ENCODE results near the gene FAM240B. TPM values are rescaled to one million over a fixed set of nuclear protein-coding genes. Genes with fewer than 3 reads are reported as not detected.

FAM240B gene
- total RNA-seq (2021; fragmentation: NEBNext Ultra II Directional; extraction: Animal tissue kit (Norgen Biotek cat#: 25700)) = not detected
- long read RNA-seq = 0 reads

GRCh38 chr9:38720083-38720745 lies at the start of gene FAM240B:
Gene FAM240B (minus strand): TSS chr9:38720133. CDS start chr9:38703999, 16,134 bp downstream.
- no peaks in the 10 kb centered on the region for H3K9me3 Mint-ChIP-seq
- no peaks in the 10 kb centered on the region for H3K4me1 Mint-ChIP-seq (ENCODE audit: low read depth)
- no peaks in the 10 kb centered on the region for H3K36me3 Mint-ChIP-seq (ENCODE audit: low read depth)
- H3K27me3 Mint-ChIP-seq (ENCODE audit: insufficient read depth) = no peaks in the 10 kb centered on the region; the same call in 1 of the 2 replicates
- H3K27ac Mint-ChIP-seq = no peak within 1 kb of the TSS
- no peak for DNase-seq
- H3K4me3 Mint-ChIP-seq = no peak within 1 kb of the TSS
- TF ChIP-seq, protein P1, sequence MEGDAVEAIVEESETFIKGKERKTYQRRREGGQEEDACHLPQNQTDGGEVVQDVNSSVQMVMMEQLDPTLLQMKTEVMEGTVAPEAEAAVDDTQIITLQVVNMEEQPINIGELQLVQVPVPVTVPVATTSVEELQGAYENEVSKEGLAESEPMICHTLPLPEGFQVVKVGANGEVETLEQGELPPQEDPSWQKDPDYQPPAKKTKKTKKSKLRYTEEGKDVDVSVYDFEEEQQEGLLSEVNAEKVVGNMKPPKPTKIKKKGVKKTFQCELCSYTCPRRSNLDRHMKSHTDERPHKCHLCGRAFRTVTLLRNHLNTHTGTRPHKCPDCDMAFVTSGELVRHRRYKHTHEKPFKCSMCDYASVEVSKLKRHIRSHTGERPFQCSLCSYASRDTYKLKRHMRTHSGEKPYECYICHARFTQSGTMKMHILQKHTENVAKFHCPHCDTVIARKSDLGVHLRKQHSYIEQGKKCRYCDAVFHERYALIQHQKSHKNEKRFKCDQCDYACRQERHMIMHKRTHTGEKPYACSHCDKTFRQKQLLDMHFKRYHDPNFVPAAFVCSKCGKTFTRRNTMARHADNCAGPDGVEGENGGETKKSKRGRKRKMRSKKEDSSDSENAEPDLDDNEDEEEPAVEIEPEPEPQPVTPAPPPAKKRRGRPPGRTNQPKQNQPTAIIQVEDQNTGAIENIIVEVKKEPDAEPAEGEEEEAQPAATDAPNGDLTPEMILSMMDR (IDR thresholded peaks at IDR 0.05) = no peak

- Mint-ChIP-seq H3K36me3 (ENCODE audit: low read depth) (no peaks in the 10 kb centered on the region), H3K27ac (no peak overlapping the region), H3K4me3 (no peak overlapping the region), H3K9me3 (peaks cover 31% of the 10 kb centered on the region), H3K27me3 (ENCODE audit: insufficient read depth) (no peaks in the 10 kb centered on the region; the same call in none of the 2 replicates), H3K4me1 (ENCODE audit: low read depth) (no peaks in the 10 kb centered on the region)
- no peak for DNase-seq
- TF ChIP-seq, protein P1 (IDR thresholded peaks at IDR 0.05) = no peak
Observed at GRCh38 chr9:38768351-38768761, 48.4 kb upstream of the FAM240B start.

- Mint-ChIP-seq H3K4me1 (ENCODE audit: low read depth) (no peaks in the 10 kb centered on the region), H3K27ac (no peak overlapping the region), H3K27me3 (ENCODE audit: insufficient read depth) (no peaks in the 10 kb centered on the region; the same call in 1 of the 2 replicates), H3K9me3 (peaks cover 36% of the 10 kb centered on the region), H3K4me3 (no peak overlapping the region), H3K36me3 (ENCODE audit: low read depth) (no peaks in the 10 kb centered on the region)
- no peak for DNase-seq
- TF ChIP-seq, protein P1 (IDR thresholded peaks at IDR 0.05) = no peak
Observed at GRCh38 chr9:38765101-38765500, 45.2 kb upstream of the FAM240B start.

GRCh38 chr9:38761999-38762398 lies 42.1 kb upstream of the FAM240B start:
- TF ChIP-seq, protein P1 (IDR thresholded peaks at IDR 0.05) = no peak
- no peak for DNase-seq
- H3K36me3 Mint-ChIP-seq (ENCODE audit: low read depth) = no peaks in the 10 kb centered on the region

DNA sequence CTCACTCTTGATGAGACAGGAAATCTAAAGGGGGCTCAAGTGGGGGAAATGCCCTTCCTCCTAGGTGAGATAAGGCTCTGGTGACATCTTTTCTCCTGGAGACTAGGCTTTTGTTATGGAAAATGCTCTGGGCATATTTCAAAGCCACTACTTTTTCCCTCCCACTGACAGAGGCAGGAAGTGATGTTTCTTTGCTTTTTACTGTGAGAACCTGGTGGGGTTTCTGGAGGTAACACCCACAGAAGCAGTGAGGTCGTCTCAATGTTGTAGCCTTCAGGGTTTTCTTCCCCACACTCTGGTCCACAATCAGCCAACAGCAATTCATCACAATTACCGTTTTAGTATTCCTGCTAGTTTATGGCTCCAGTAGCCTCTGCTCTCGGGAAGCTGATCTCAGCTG lies 41.4 kb upstream of the FAM240B start:
- Mint-ChIP-seq H3K4me3 (no peak overlapping the region), H3K36me3 (ENCODE audit: low read depth) (no peaks in the 10 kb centered on the region), H3K27ac (no peak overlapping the region), H3K9me3 (peaks cover 25% of the 10 kb centered on the region), H3K4me1 (ENCODE audit: low read depth) (no peaks in the 10 kb centered on the region), H3K27me3 (ENCODE audit: insufficient read depth) (no peaks in the 10 kb centered on the region; the same call in 1 of the 2 replicates)
- TF ChIP-seq, protein P1 (IDR thresholded peaks at IDR 0.05) = no peak
- no peak for DNase-seq

More at GRCh38 chr9:38761999-38762398, 42.1 kb upstream of the FAM240B start:
- Mint-ChIP-seq H3K4me1 (ENCODE audit: low read depth) (no peaks in the 10 kb centered on the region), H3K27me3 (ENCODE audit: insufficient read depth) (no peaks in the 10 kb centered on the region; the same call in 1 of the 2 replicates), H3K4me3 (no peak overlapping the region), H3K9me3 (peaks cover 32% of the 10 kb centered on the region), H3K27ac (no peak overlapping the region)
